BLaER1 treated with 17β-estradiol and CSF1 and Interleukin-3, amounts not matched to agents 10 nM and 100 nM (cell line): Measurements from ENCODE around the gene CSH1.
"Not testable (repeated sequence)": the region's sequence is repeated elsewhere in the genome, so short reads cannot be mapped to it uniquely, and the experiment has no call there.

Experiments used
- H3K27ac ChIP-seq, 11 experiments: shearing (Covaris generic); formaldehyde crosslinking; 2 replicates each; pipeline ENCODE4 v1.8.1; 2022
- H3K27me3 ChIP-seq, 11 experiments: shearing (Covaris generic); formaldehyde crosslinking; 2 replicates each; pipeline ENCODE4 v1.8.1; 2022
- H3K36me3 ChIP-seq, 11 experiments: shearing (Covaris generic); formaldehyde crosslinking; 2 replicates each; pipeline ENCODE4 v1.8.1; 2022
- H3K4me1 ChIP-seq, 10 experiments: shearing (Covaris generic); formaldehyde crosslinking; 2 replicates each; pipeline ENCODE4 v1.8.1; 2022
- H3K4me2 ChIP-seq, 11 experiments: shearing (Covaris generic); formaldehyde crosslinking; 2 replicates each; pipeline ENCODE4 v1.8.1; 2022
- H3K4me3 ChIP-seq, 10 experiments: shearing (Covaris generic); formaldehyde crosslinking; 2 replicates each; pipeline ENCODE4 v1.8.1; 2022
- H3K9ac ChIP-seq, 11 experiments: shearing (Covaris generic); formaldehyde crosslinking; 2 replicates each; pipeline ENCODE4 v1.8.1; 2022
- H3K9me3 ChIP-seq, 11 experiments: shearing (Covaris generic); formaldehyde crosslinking; replicated peaks in 1 of 11; 2 replicates each; pipeline ENCODE4 v1.8.1; 2022
- H4K20me1 ChIP-seq, 11 experiments: shearing (Covaris generic); formaldehyde crosslinking; 2 replicates each; pipeline ENCODE4 v1.8.1; 2022
- Cebpa-rat ChIP-seq, 11 experiments: shearing (Covaris generic); IDR thresholded peaks; 2 replicates each; pipeline ENCODE4 v1.8.1; 2022

Gene CSH1

DNA sequence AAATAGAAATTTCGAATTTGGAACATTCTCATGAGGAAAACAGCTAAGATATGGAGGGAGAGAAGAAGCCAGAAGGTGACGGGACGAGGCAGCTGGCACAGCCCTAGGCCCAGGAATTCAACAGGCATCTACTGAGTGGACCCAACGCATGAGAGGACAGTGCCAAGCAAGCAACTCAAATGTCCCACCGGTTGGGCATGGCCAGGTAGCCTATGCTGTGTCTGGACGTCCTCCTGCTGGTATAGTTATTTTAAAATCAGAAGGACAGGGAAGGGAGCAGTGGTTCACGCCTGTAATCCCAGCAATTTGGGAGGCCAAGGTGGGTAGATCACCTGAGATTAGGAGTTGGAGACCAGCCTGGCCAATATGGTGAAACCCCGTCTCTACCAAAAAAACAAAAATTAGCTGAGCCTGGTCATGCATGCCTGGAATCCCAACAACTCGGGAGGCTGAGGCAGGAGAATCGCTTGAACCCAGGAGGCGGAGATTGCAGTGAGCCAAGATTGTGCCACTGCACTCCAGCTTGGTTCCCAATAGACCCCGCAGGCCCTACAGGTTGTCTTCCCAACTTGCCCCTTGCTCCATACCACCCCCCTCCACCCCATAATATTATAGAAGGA is 20.3 kb upstream of the CSH1 start:
- Histone ChIP-seq H4K20me1 (no peaks in the 10 kb centered on the region), H3K36me3 (no peaks in the 10 kb centered on the region), H3K27ac (no peak overlapping the region), H3K4me2 (peak overlapping the region; percentile 63 to 82 (median 74); a peak in 19 of 22 replicates), H3K9me3 (no peaks in the 10 kb centered on the region), H3K9ac (no peak overlapping the region), H3K4me3 (no peak overlapping the region), H3K4me1 (peaks cover 13 to 81% (median 60%) of the 10 kb centered on the region in 10 experiments; a peak in 19 of 20 replicates), H3K27me3 (no peaks in the 10 kb centered on the region)
- TF ChIP-seq Cebpa-rat (IDR thresholded peaks at IDR 0.05), result no peak

DNA sequence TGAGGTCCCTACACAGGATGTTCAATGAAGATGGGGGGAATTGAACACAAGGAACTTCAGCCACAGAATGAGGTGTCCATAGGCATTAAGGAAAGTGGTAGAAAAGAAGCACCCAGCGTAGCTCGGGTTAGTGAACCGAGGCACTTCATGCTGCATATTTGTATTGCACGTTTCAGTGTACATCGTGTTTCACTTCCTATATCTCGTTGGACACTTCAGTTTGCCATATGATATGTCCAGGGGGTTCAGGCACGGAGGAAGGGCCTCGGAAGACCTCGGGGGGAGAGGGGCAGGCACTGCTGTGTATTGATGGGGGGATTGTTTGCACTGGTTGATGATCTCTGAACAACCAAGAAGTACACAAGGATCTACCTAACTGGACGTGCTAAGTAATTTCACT is 19.4 kb upstream of the CSH1 start:
- not testable (repeated sequence) for H3K36me3 ChIP-seq, H3K9me3 ChIP-seq, H4K20me1 ChIP-seq, H3K27me3 ChIP-seq, H3K4me3 ChIP-seq
- H3K9ac ChIP-seq, result peak overlapping the region in 1 of 11 experiments; percentile 26; a peak in 1 of 22 replicates
- H3K4me2 ChIP-seq, result peak overlapping the region; percentile 63 to 82 (median 74)
- H3K27ac ChIP-seq, result 0 out of 22 replicates have a peak overlapping the region, but pooled peaks of 1 of the 11 experiments have one; percentile 22
- peaks cover 13 to 74% (median 56%) of the 10 kb centered on the region in 10 experiments; a peak in 19 of 20 replicates for H3K4me1 ChIP-seq

DNA sequence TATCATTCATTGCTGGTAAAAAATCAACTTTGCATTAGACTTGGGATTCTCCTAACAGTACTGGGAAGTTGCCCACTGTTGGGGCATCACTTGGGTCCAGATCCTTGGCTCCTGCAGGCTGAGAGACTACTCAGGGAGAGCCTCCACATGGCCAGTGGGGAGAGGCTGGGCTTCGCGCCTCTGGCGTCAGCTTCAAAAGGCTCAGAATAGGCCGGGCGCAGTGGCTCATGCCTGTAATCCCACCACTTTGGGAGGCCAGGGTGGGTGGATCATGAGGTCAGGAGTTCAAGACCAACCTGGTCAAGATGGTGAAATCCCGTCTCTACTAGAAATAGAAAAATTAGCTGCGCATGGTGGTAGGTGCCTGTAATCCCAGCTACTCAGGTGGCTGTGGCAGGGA is 18.1 kb upstream of the CSH1 start:
- no peak for TF ChIP-seq Cebpa-rat (IDR thresholded peaks at IDR 0.05)

DNA sequence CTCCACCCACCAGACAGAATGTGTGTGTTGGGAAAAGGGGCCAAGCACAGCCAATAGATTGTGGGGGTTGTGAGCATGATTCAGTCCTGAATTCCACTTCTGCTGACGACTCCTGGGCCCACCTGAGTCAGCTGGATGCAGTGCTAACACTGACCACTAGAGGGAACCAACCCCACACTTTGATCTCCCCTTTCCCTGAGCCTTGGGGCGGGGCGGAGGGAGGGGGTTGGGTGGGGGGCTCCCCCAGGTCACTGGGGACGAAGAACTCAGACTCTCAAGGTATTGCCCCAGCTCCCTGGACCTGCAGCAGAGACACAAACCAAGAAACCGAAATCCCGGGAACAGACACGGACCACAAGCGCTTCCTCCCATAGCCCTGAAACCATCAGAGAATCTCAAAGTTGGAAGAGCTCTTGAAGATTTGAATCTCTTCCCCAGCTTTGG is 15.3 kb upstream of the CSH1 start:
- Histone ChIP-seq H3K4me2 (peak overlapping the region in 1 of 11 experiments; percentile 18; a peak in 1 of 22 replicates), H3K27ac (no peak overlapping the region), H3K27me3 (no peaks in the 10 kb centered on the region), H3K36me3 (no peaks in the 10 kb centered on the region), H3K9me3 (no peaks in the 10 kb centered on the region), H3K9ac (no peak overlapping the region), H3K4me1 (peaks cover 13 to 52% (median 34%) of the 10 kb centered on the region in 10 experiments; a peak in 19 of 20 replicates), H4K20me1 (no peaks in the 10 kb centered on the region), H3K4me3 (no peak overlapping the region)
- TF ChIP-seq Cebpa-rat (IDR thresholded peaks at IDR 0.05), result no peak

More for the DNA sequence above, 18.1 kb upstream of the CSH1 start:
- no peak overlapping the region for H3K27ac ChIP-seq
- peaks cover 13 to 69% (median 44%) of the 10 kb centered on the region in 10 experiments; a peak in 19 of 20 replicates for H3K4me1 ChIP-seq
- H3K9ac ChIP-seq, result no peak overlapping the region
- no peaks in the 10 kb centered on the region for H3K27me3 ChIP-seq
- H4K20me1 ChIP-seq, result no peaks in the 10 kb centered on the region
- H3K9me3 ChIP-seq, result no peaks in the 10 kb centered on the region
- peak overlapping the region in 1 of 11 experiments; percentile 25; a peak in 2 of 22 replicates for H3K4me2 ChIP-seq
- no peak overlapping the region for H3K4me3 ChIP-seq
- no peaks in the 10 kb centered on the region for H3K36me3 ChIP-seq

DNA sequence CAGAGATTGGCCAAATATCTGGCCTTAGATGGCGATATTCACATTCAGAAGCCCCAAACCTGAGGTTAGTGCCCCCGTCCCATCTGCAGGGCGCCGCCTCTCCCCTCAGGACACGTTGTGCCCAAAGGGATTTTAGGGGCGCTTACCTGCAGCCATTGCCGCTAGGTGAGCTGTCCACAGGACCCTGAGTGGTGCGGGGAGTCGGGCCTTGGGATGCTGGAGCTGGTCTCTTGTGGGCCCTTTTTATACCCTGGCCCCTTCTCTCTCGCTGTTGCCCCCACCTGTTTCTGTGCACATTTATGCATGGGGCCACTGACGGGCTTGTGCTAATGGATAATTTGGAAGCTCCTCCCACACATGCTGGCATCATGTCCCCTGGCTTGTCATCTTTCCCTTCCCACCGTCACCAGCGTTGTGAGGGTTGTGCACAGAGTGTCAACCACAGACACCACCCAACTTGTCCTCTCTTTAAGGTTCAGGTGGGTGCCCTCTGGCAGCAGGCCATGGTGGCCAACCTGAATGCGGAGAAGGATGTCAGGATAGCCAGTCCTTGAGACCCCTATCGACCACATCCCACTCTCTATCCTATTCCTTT is 14.8 kb upstream of the CSH1 start, which contains the start of gene CSHL1:
CSHL1 (minus strand) TSS at position 218 of the 595 bp plus-strand sequence; CDS start at position 156, 62 bp downstream.
- no peaks in the 10 kb centered on the region for H3K9me3 ChIP-seq
- H4K20me1 ChIP-seq, result no peaks in the 10 kb centered on the region
- H3K36me3 ChIP-seq, result no peaks in the 10 kb centered on the region
- H3K4me3 ChIP-seq, result no peak within 1 kb of the TSS
- H3K27me3 ChIP-seq, result no peaks in the 10 kb centered on the region
- H3K9ac ChIP-seq, result no peak within 1 kb of the TSS; a peak in 1 of 22 replicates
- H3K4me2 ChIP-seq, result peak within 1 kb of the TSS in 4 of 11 experiments; percentile 7 to 30 (median 22); a peak in 4 of 22 replicates
- TF ChIP-seq Cebpa-rat (IDR thresholded peaks at IDR 0.05), result no peak
- H3K4me1 ChIP-seq, result peaks cover 9 to 47% (median 29%) of the 10 kb centered on the region in 10 experiments; a peak in 19 of 20 replicates
- no peak within 1 kb of the TSS for H3K27ac ChIP-seq

DNA sequence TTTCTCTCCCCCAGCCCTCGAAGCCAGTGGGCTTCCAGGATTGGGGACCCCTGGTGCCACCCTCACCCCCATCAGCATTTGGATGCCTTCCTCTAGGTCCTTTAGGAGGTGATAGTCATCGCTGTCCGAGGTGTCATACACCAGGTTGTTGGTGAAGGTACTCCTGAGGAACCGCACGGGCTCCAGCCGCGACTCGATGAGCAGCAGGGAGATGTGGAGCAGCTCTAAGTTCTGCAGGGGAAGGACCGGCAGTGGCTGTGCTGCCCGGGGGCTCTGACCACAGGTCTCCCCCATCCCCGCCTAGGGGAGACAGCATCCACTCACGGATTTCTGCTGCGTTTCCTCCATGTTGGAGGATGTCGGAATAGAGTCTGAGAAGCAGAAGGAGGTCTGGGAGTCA is 13.7 kb upstream of the CSH1 start:
- Histone ChIP-seq H3K4me3 (no peak overlapping the region), H3K9ac (no peak overlapping the region), H3K27me3 (no peaks in the 10 kb centered on the region), H3K4me2 (peak overlapping the region in 4 of 11 experiments; percentile 7 to 30 (median 17); a peak in 2 of 22 replicates), H4K20me1 (no peaks in the 10 kb centered on the region), H3K9me3 (no peaks in the 10 kb centered on the region), H3K4me1 (peaks cover 0 to 37% (median 19%) of the 10 kb centered on the region in 10 experiments; a peak in 15 of 20 replicates), H3K36me3 (no peaks in the 10 kb centered on the region), H3K27ac (no peak overlapping the region)
- no peak for TF ChIP-seq Cebpa-rat (IDR thresholded peaks at IDR 0.05)

DNA sequence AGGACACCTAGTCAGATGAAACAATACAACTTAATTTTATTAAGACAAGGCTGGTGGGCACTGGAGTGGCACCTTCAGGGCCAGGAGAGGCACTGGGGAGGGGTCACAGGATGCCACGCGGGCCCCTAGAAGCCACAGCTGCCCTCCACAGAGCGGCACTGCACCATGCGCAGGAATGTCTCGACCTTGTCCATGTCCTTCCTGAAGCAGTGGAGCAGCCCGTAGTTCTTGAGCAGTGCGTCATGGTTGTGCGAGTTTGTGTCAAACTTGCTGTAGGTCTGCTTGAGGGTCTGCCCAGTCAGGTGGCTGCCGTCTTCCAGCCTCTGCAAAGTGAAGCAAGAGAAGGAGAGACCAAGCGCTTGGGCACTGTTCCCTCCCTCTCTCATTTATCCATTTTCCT is 13.2 kb upstream of the CSH1 start:
- Histone ChIP-seq H3K4me2 (peak overlapping the region in 4 of 11 experiments; percentile 7 to 30 (median 17); a peak in 2 of 22 replicates), H3K4me1 (peaks cover 0 to 36% (median 19%) of the 10 kb centered on the region in 10 experiments; a peak in 14 of 20 replicates)
- not testable (repeated sequence) for H3K9me3 ChIP-seq, H4K20me1 ChIP-seq, H3K9ac ChIP-seq, H3K36me3 ChIP-seq, H3K27me3 ChIP-seq, H3K27ac ChIP-seq, H3K4me3 ChIP-seq

DNA sequence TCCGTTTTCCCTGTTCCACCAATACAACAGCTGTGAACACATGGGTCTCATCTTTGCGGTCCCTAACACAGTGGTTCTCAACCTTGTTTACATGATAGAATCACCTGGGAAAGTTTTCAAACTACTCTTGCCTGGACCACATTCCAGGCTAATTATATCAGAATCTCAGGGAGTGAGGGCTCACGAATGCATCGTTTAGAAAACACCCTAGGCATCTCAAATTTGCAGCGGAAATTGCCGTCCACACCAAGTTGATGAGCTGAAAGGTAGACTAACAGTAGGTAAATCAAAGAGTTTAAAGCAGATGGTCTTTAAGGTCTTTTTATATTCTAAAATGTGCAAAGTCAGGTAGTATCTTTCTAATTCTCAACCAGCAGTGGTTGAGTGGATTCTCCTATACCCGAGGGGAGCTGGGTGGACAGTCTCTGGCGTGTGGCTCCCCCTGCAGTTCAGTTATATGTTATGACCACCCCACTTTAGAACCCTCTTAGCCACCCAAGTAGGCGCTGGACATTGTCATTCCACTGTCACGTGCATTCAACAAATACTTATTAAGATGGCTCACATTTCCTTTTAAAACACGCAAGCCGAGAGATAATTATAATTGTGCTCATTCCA is 10.9 kb upstream of the CSH1 start:
- not testable (repeated sequence) for H3K27ac ChIP-seq, H3K9ac ChIP-seq, H3K9me3 ChIP-seq, H3K27me3 ChIP-seq, H3K4me2 ChIP-seq, H4K20me1 ChIP-seq, H3K4me3 ChIP-seq, H3K36me3 ChIP-seq
- peaks cover 0 to 19% (median 4%) of the 10 kb centered on the region in 10 experiments; a peak in 11 of 20 replicates for H3K4me1 ChIP-seq

DNA sequence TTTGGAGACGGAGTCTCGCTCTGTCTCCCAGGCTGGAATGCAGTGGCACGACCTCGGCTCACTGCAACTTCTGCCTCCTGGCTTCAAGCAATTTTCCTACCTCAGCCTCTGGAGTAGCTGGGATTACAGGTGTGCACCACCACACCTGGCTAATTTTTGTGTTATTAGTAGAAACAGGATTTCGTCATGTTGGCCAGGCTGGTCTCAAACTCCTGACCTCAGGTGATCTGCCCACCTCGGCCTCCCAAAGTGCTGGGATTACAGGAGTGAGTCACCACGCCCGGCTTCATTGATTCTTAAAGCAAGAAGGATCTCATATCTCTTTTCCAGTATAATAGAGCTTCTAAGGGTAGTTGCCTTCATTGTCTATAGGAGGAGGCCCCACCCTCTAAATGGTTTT is 8.4 kb upstream of the CSH1 start:
- not testable (repeated sequence) for H4K20me1 ChIP-seq, H3K27me3 ChIP-seq, H3K9ac ChIP-seq, H3K4me2 ChIP-seq, H3K9me3 ChIP-seq, H3K4me3 ChIP-seq, H3K36me3 ChIP-seq, H3K4me1 ChIP-seq, H3K27ac ChIP-seq

DNA sequence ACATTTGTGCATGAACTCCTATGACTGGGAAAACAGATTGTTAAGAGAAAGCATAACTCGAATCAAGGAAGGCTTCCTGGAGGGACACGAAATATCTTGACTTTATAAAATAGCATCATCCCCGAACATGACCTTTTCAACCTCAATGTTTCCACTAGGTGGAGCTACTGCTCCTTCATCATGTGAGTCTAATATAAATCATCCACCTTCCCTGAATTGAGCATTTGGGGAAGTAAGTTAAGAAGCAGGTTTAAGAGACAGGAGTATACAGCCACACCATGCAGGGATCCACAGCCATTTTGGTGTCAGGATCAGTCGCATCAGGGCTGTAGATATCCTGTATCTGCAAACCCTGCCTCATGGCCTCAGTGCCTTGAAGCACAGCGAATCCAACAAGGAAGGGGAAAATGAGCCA is 7.4 kb upstream of the CSH1 start:
- not testable (repeated sequence) for H3K9me3 ChIP-seq, H4K20me1 ChIP-seq, H3K36me3 ChIP-seq, H3K4me3 ChIP-seq, H3K27me3 ChIP-seq, H3K4me1 ChIP-seq, H3K27ac ChIP-seq, H3K9ac ChIP-seq, H3K4me2 ChIP-seq

DNA sequence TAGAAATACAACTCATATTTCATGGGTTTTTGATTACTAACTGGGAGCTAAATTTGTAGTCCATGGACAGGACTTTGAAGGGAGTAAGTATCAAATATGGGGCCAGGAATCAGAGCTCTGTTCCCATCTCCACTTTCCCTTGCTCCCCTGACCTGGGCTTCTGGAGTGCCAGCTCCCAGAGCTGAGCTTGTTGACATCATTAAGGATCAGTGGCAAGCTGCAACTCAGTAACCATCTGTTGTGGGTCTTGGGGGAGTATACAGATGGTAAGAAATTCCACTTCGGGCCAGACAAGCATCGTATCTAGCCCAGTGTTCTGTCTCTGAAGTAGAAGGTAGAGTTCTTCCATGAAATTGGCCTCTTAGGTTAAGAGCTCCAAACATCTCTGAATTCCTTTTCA is 5.6 kb upstream of the CSH1 start:
- not testable (repeated sequence) for H3K36me3 ChIP-seq, H3K4me1 ChIP-seq, H4K20me1 ChIP-seq, H3K4me3 ChIP-seq, H3K9me3 ChIP-seq, H3K27me3 ChIP-seq, H3K27ac ChIP-seq, H3K9ac ChIP-seq, H3K4me2 ChIP-seq

DNA sequence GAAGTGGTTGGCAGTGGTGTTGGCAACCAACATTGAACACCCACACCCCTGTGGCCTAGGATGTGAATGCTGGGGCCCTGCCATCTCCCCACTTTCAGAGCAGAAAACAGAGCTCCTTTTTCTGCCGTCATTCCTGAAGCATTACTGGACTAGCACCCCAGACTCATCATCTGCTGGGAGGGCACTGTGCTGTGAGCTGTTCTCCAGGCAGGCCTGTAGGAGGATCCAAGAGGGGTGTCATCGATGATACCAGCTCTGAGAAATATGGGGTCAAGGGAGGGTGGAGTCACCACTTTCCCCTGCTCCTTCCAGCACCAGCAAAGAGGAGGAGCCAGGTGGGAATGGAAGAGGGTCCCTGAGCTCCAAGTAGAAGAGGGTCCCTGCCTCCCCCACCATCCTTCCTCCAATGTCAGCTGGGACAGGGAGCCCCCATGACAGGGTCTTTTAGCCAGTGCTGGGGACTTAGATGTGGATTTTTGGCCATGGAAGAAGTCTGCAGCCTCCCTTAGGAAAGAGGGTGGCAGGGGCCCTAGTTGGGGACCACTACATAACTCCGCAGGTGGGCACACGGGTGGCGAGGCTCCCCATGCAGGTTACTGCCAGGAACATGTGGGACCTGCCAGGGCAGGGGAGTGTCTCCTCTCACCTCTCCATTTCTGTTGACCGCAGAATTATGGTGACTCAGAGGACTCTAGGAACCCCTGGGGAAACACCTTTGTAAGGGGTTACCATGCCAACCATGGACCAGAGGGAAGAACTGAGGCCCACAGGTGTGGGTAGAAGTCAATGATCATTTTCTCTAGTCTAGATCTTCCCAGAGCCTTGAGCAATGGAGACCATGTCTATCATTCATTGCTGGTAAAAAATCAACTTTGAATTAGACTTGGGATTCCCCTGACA is 2.8 kb upstream of the CSH1 start:
- H3K4me2 ChIP-seq, H3K36me3 ChIP-seq, H3K4me3 ChIP-seq, H3K9ac ChIP-seq, H3K9me3 ChIP-seq, H3K27ac ChIP-seq, H3K27me3 ChIP-seq, H4K20me1 ChIP-seq, H3K4me1 ChIP-seq: not testable (repeated sequence)
